GM12878 (cell line): ENCODE results near the gene FBXO39. TPM values are rescaled to one million over a fixed set of nuclear protein-coding genes. Genes with fewer than 3 reads are reported as not detected.

Experiments
- BACH1 ChIP-seq: fragments of 450-650 bp; IDR thresholded peaks from 2 replicates; pipeline ENCODE4 v1.6.1; 2017; ENCODE audit warnings: mild to moderate bottlenecking, borderline replicate concordance
- BRCA1 ChIP-seq: IDR thresholded peaks from 2 replicates; pipeline ENCODE4 v1.6.1; 2011; ENCODE audit warnings: low read depth, low read length, improper control_type of control experiment
- EED ChIP-seq: sonication (generic); IDR thresholded peaks from 2 replicates; pipeline ENCODE4 v1.6.1; 2016; ENCODE audit warnings: antibody characterized with exemption, low read depth
- FOS ChIP-seq: IDR thresholded peaks from 3 replicates; pipeline ENCODE4 v1.6.1; 2011; ENCODE audit warnings: borderline replicate concordance; ENCODE audit not compliant: insufficient read length; ENCODE audit errors: extremely low read depth
- HCFC1 ChIP-seq: fragments of 150-350 bp; IDR thresholded peaks from 2 replicates; pipeline ENCODE4 v1.6.1; 2014; ENCODE audit warnings: low read length
- HDGF ChIP-seq: fragments of 450-650 bp; IDR thresholded peaks from 2 replicates; pipeline ENCODE4 v1.6.1; 2016; ENCODE audit warnings: antibody characterized with exemption
- IRF4 ChIP-seq: IDR thresholded peaks from 2 replicates; pipeline ENCODE4 v1.6.1; 2011; ENCODE audit warnings: low read depth, low read length
- NFIC ChIP-seq: IDR thresholded peaks from 2 replicates; pipeline ENCODE4 v1.6.1; 2012; ENCODE audit warnings: low read depth, mild to moderate bottlenecking, inconsistent platforms, low read length, moderate library complexity
- PAX5 ChIP-seq: IDR thresholded peaks from 2 replicates; pipeline ENCODE4 v1.6.1; 2011; ENCODE audit warnings: low read depth, low read length, borderline replicate concordance
- RAD51 ChIP-seq: fragments of 450-650 bp; IDR thresholded peaks from 2 replicates; pipeline ENCODE4 v1.6.1; 2016; ENCODE audit warnings: moderate library complexity, mild to moderate bottlenecking, inconsistent platforms
- SIN3A ChIP-seq: IDR thresholded peaks from 2 replicates; pipeline ENCODE4 v1.6.1; 2012; ENCODE audit warnings: low read depth, low read length, improper control_type of control experiment
- SREBF1 ChIP-seq: IDR thresholded peaks from 2 replicates; pipeline ENCODE4 v1.6.1; 2012; ENCODE audit warnings: mild to moderate bottlenecking, low read length
- STAT1 ChIP-seq: fragments of 450-650 bp; conservative IDR thresholded peaks from 2 replicates; pipeline ENCODE4 v1.6.1; 2014; ENCODE audit warnings: antibody characterized with exemption, mild to moderate bottlenecking
- SUPT20H ChIP-seq: IDR thresholded peaks from 2 replicates; pipeline ENCODE4 v1.6.1; 2011; ENCODE audit warnings: low read depth, mild to moderate bottlenecking, low read length, moderate library complexity, borderline replicate concordance; ENCODE audit not compliant: control insufficient read depth
- SUZ12 ChIP-seq: fragments of 200-600 bp; sonication (generic); IDR thresholded peaks from one replicate; pipeline ENCODE4 v1.6.1; 2018; ENCODE audit warnings: antibody characterized with exemption, mild to moderate bottlenecking; ENCODE audit not compliant: unreplicated experiment
- TAF1 ChIP-seq: IDR thresholded peaks from 2 replicates; pipeline ENCODE4 v1.6.1; 2011; ENCODE audit warnings: mild to moderate bottlenecking, low read depth, low read length, borderline replicate concordance
- TARDBP ChIP-seq: IDR thresholded peaks from 2 replicates; pipeline ENCODE4 v1.6.1; 2016; ENCODE audit warnings: borderline replicate concordance
- polyA plus RNA-seq, 11 experiments: library from polyadenylated mRNA; depleted of rRNA in 4 of 11; unstranded in 6 of 11; stranded (reverse) in 5 of 11; fragments of >200 nt; fragmentation: Nextera tagmentation in 4 of 11; fragmentation: Illumina TruSeq in 1 of 11; extraction: Ambion mirVana in 4 of 11; extraction: Trizol in 1 of 11; gene quantifications; 1 replicate in 1 of 11; 2 replicates in 10 of 11; pipeline versions ENCODE4 v1.2.1 to v1.2.3, GENCODE V29; 2011 to 2016; ENCODE audit warnings: inconsistent platforms in 2 of 11, missing spikeins in 2 of 11, low read depth in 1 of 11
- total RNA-seq, 4 experiments: library from RNA; depleted of rRNA in 3 of 4; stranded (reverse); fragments of >200 nt in 3 of 4; fragmentation: Illumina TruSeq in 1 of 4; extraction: Trizol in 1 of 4; gene quantifications; 2 replicates each; pipeline versions ENCODE4 v1.2.1 to v1.2.3, GENCODE V29; 2013 to 2021
- TF ChIP-seq, protein P1 (sequence below): fragments of 450-650 bp; IDR thresholded peaks from 2 replicates; pipeline ENCODE4 v1.6.1; 2016; ENCODE audit warnings: mild to moderate bottlenecking, moderate library complexity, borderline replicate concordance
- TF ChIP-seq, protein P2 (sequence below): fragments of 450-650 bp; IDR thresholded peaks from 2 replicates; pipeline ENCODE4 v1.6.1; 2017; ENCODE audit warnings: low read depth, mild to moderate bottlenecking, moderate library complexity
- TF ChIP-seq, protein P3 (sequence below): fragments of 450-650 bp; IDR thresholded peaks from 2 replicates; pipeline ENCODE4 v1.6.1; 2017; ENCODE audit warnings: mild to moderate bottlenecking
- TF ChIP-seq, protein P4 (sequence below): fragments of 450-650 bp; IDR thresholded peaks from 2 replicates; pipeline ENCODE4 v1.6.1; 2017; ENCODE audit warnings: borderline replicate concordance
- TF ChIP-seq, protein P5 (sequence below): IDR thresholded peaks from 2 replicates; pipeline ENCODE4 v1.6.1; 2012; ENCODE audit warnings: low read depth, low read length, improper control_type of control experiment

Gene FBXO39
- total and polyA plus RNA-seq, 10 of the 15 experiments (the other 5 are each of a cell fraction or from before 2014, with no cell fraction given): 0.05 to 0.62 (median 0.16) TPM; not detected in 6

DNA sequence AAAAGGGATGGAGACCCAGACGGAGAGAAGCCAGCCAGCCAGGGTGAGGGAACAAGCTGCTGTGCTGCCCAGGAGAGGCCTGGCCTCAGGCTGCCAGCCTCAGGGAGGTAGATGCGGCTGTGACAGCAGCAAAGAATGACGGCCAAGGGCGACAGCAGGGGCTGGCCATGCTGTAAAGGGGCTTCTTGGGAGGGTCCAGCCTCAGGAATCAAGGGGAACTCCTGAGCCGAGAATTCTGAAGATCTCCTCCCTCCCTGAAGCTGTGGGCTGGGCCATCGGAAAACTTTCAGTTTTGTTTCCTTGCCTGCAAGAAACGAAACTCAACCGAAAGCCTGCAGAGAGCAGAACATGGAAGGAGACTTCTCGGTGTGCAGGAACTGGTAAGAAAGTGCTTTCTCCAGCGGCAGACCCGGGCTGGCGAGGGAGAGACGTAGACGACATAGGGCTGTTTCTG is 20.3 kb upstream of the FBXO39 start, which contains the start of gene XAF1 (continued):
- TF ChIP-seq SUZ12: no peak
- TF ChIP-seq PAX5: 0 out of 2 replicates have a peak, but pooled peaks have one; percentile 10
- TF ChIP-seq, protein P1, sequence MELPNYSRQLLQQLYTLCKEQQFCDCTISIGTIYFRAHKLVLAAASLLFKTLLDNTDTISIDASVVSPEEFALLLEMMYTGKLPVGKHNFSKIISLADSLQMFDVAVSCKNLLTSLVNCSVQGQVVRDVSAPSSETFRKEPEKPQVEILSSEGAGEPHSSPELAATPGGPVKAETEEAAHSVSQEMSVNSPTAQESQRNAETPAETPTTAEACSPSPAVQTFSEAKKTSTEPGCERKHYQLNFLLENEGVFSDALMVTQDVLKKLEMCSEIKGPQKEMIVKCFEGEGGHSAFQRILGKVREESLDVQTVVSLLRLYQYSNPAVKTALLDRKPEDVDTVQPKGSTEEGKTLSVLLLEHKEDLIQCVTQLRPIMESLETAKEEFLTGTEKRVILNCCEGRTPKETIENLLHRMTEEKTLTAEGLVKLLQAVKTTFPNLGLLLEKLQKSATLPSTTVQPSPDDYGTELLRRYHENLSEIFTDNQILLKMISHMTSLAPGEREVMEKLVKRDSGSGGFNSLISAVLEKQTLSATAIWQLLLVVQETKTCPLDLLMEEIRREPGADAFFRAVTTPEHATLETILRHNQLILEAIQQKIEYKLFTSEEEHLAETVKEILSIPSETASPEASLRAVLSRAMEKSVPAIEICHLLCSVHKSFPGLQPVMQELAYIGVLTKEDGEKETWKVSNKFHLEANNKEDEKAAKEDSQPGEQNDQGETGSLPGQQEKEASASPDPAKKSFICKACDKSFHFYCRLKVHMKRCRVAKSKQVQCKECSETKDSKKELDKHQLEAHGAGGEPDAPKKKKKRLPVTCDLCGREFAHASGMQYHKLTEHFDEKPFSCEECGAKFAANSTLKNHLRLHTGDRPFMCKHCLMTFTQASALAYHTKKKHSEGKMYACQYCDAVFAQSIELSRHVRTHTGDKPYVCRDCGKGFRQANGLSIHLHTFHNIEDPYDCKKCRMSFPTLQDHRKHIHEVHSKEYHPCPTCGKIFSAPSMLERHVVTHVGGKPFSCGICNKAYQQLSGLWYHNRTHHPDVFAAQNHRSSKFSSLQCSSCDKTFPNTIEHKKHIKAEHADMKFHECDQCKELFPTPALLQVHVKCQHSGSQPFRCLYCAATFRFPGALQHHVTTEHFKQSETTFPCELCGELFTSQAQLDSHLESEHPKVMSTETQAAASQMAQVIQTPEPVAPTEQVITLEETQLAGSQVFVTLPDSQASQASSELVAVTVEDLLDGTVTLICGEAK: no peak
- TF ChIP-seq BRCA1: no peak
- TF ChIP-seq SUPT20H: no peak
- TF ChIP-seq SREBF1: no peak
- TF ChIP-seq HDGF: 0 out of 2 replicates have a peak, but pooled peaks have one; percentile 46
- no peak for TF ChIP-seq SIN3A
- TF ChIP-seq, protein P2, sequence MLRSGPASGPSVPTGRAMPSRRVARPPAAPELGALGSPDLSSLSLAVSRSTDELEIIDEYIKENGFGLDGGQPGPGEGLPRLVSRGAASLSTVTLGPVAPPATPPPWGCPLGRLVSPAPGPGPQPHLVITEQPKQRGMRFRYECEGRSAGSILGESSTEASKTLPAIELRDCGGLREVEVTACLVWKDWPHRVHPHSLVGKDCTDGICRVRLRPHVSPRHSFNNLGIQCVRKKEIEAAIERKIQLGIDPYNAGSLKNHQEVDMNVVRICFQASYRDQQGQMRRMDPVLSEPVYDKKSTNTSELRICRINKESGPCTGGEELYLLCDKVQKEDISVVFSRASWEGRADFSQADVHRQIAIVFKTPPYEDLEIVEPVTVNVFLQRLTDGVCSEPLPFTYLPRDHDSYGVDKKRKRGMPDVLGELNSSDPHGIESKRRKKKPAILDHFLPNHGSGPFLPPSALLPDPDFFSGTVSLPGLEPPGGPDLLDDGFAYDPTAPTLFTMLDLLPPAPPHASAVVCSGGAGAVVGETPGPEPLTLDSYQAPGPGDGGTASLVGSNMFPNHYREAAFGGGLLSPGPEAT: no peak
- TF ChIP-seq FOS: no peak
- no peak for TF ChIP-seq STAT1
- TF ChIP-seq BACH1: no peak
- TF ChIP-seq, protein P3, sequence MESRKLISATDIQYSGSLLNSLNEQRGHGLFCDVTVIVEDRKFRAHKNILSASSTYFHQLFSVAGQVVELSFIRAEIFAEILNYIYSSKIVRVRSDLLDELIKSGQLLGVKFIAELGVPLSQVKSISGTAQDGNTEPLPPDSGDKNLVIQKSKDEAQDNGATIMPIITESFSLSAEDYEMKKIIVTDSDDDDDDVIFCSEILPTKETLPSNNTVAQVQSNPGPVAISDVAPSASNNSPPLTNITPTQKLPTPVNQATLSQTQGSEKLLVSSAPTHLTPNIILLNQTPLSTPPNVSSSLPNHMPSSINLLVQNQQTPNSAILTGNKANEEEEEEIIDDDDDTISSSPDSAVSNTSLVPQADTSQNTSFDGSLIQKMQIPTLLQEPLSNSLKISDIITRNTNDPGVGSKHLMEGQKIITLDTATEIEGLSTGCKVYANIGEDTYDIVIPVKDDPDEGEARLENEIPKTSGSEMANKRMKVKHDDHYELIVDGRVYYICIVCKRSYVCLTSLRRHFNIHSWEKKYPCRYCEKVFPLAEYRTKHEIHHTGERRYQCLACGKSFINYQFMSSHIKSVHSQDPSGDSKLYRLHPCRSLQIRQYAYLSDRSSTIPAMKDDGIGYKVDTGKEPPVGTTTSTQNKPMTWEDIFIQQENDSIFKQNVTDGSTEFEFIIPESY: no peak
- no peak for TF ChIP-seq NFIC
- TF ChIP-seq, protein P4, sequence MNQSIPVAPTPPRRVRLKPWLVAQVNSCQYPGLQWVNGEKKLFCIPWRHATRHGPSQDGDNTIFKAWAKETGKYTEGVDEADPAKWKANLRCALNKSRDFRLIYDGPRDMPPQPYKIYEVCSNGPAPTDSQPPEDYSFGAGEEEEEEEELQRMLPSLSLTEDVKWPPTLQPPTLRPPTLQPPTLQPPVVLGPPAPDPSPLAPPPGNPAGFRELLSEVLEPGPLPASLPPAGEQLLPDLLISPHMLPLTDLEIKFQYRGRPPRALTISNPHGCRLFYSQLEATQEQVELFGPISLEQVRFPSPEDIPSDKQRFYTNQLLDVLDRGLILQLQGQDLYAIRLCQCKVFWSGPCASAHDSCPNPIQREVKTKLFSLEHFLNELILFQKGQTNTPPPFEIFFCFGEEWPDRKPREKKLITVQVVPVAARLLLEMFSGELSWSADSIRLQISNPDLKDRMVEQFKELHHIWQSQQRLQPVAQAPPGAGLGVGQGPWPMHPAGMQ: no peak
- TF ChIP-seq EED: peak; percentile 77
- TF ChIP-seq RAD51: no peak
- TF ChIP-seq TAF1: peak; percentile 41; the same call in 1 of the 2 replicates
- TF ChIP-seq HCFC1: no peak
- 0 out of 2 replicates have a peak, but pooled peaks have one; percentile 5 for TF ChIP-seq TARDBP
- TF ChIP-seq, protein P5, sequence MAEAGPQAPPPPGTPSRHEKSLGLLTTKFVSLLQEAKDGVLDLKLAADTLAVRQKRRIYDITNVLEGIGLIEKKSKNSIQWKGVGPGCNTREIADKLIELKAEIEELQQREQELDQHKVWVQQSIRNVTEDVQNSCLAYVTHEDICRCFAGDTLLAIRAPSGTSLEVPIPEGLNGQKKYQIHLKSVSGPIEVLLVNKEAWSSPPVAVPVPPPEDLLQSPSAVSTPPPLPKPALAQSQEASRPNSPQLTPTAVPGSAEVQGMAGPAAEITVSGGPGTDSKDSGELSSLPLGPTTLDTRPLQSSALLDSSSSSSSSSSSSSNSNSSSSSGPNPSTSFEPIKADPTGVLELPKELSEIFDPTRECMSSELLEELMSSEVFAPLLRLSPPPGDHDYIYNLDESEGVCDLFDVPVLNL: no peak
- TF ChIP-seq IRF4: no peak
